SK-N-SH treated with all-trans-retinoic acid at 6 μM for 48 hours (cell line): ENCODE results near the gene RPGRIP1L.

ENCODE experiments used
- BACH2 ChIP-seq: fragments of 250-450 bp; sonication (Bioruptor Pico); IDR thresholded peaks from 2 replicates; pipeline ENCODE4 v1.9.0; 2021; ENCODE audit warnings: mild to moderate bottlenecking, borderline replicate concordance
- GLIS3 ChIP-seq: fragments of 250-450 bp; sonication (Bioruptor Pico); IDR thresholded peaks from 2 replicates; pipeline ENCODE4 v1.5.0; 2020; ENCODE audit warnings: mild to moderate bottlenecking, moderate library complexity
- PATZ1 ChIP-seq: fragments of 250-450 bp; sonication (Bioruptor Pico); IDR thresholded peaks from 2 replicates; pipeline ENCODE4 v1.8.0; 2020; ENCODE audit warnings: mild to moderate bottlenecking, moderate library complexity, borderline replicate concordance
- PPARA ChIP-seq: fragments of 250-450 bp; sonication (Bioruptor Pico); IDR thresholded peaks from 2 replicates; pipeline ENCODE4 v1.5.0; 2020; ENCODE audit warnings: mild to moderate bottlenecking, borderline replicate concordance
- TOX ChIP-seq: fragments of 250-450 bp; sonication (Bioruptor Pico); IDR thresholded peaks from 2 replicates; pipeline ENCODE4 v1.8.0; 2021; ENCODE audit warnings: mild to moderate bottlenecking, moderate library complexity, borderline replicate concordance
- TSHZ2 ChIP-seq: fragments of 250-450 bp; sonication (Bioruptor Pico); IDR thresholded peaks from 2 replicates; pipeline ENCODE4 v1.5.0; 2020; ENCODE audit warnings: mild to moderate bottlenecking, moderate library complexity
- ZFP30 ChIP-seq: fragments of 450-650 bp; formaldehyde crosslinking; IDR thresholded peaks from 2 replicates; pipeline ENCODE4 v1.5.0; 2022; ENCODE audit warnings: mild to moderate bottlenecking, moderate library complexity

- TF ChIP-seq BACH2 (CRISPR knock-in tag), result no peak
- no peak for TF ChIP-seq GLIS3
- TF ChIP-seq ZFP30, result no peak
- TF ChIP-seq PPARA, result no peak
- TF ChIP-seq TSHZ2 (CRISPR knock-in tag), result no peak
- TF ChIP-seq TOX (CRISPR knock-in tag), result no peak
- TF ChIP-seq PATZ1 (CRISPR knock-in tag), result no peak
Measured at GRCh38 chr16:53703590-53704444, at the start of gene RPGRIP1L, which contains the start of gene FTO.
